Measurements from ENCODE around the gene PML.
A peak's percentile ranks its signal among the peaks of the same experiment; 100 is the strongest.
"Not testable (repeated sequence)": the region's sequence is repeated elsewhere in the genome, so short reads cannot be mapped to it uniquely, and the experiment has no call there.

Gene PML

GRCh38 chr15:74040109-74040850 lies 45.8 kb downstream of the PML start:
- no peak for DNase-seq

GRCh38 chr15:74041311-74041756 lies 46.8 kb downstream of the PML start:
- no peak for DNase-seq

GRCh38 chr15:74041777-74042435 lies 47.4 kb downstream of the PML start:
- no peak for DNase-seq

GRCh38 chr15:74042603-74043424 lies 48.3 kb downstream of the PML start:
- DNase-seq, result no peak

GRCh38 chr15:74043425-74044266 lies 49.1 kb downstream of the PML start:
- no peak for DNase-seq

GRCh38 chr15:74044267-74045110 lies 50.0 kb downstream of the PML start:
- no peak for DNase-seq

- no peak for DNase-seq
Measured at GRCh38 chr15:74045184-74045583, 50.7 kb downstream of the PML start.

GRCh38 chr15:74045636-74046274 lies 51.2 kb downstream of the PML start:
- no peak for DNase-seq

- no peak for DNase-seq
Measured at GRCh38 chr15:74046275-74046674, 51.8 kb downstream of the PML start.

- DNase-seq, result no peak
Measured at GRCh38 chr15:74050127-74050526, 55.6 kb downstream of the PML start.

GRCh38 chr15:74050556-74051234 lies 56.2 kb downstream of the PML start:
- no peak for DNase-seq

- not testable (repeated sequence) for DNase-seq
Measured at GRCh38 chr15:74052271-74053260, 58.0 kb downstream of the PML start.

- DNase-seq, result no peak
Measured at GRCh38 chr15:74053517-74053916, 59.0 kb downstream of the PML start.

- DNase-seq, result peak; percentile 12 to 77 (median 50)
Measured at GRCh38 chr15:74053941-74054529, 59.5 kb downstream of the PML start.

GRCh38 chr15:74055804-74056203 lies 61.3 kb downstream of the PML start:
- no peak for DNase-seq

- not testable (repeated sequence) for DNase-seq
Measured at GRCh38 chr15:74056330-74056729, 61.8 kb downstream of the PML start.

- not testable (repeated sequence) for DNase-seq
Measured at GRCh38 chr15:74059050-74059833, 64.7 kb downstream of the PML start.

GRCh38 chr15:74060251-74060650 lies 65.7 kb downstream of the PML start:
- DNase-seq, result no peak

Measured in T-helper 2 cell (primary cell).